Limb (tissue), 2 donors: ENCODE data around the gene HEBP1.
A peak's percentile ranks its signal among the peaks of the same experiment; 100 is the strongest.
"Not testable (repeated sequence)": the region's sequence is repeated elsewhere in the genome, so short reads cannot be mapped to it uniquely, and the experiment has no call there.

Experiments used
- DNase-seq, 2 donors: peaks; one replicate each; pipeline ENCODE4 v3.0.0-alpha.2; 2016; ENCODE audit errors: extremely low spot score in 2 of 2

HEBP1 gene

GRCh38 chr12:12999959-13000615 is at the start of gene HEBP1:
Gene HEBP1, minus strand, starts transcription at chr12:13000265. Its CDS starts 151 bp downstream, at chr12:13000114.
- peak; percentile 93 to 99 for DNase-seq

GRCh38 chr12:13049816-13050215 is 49.8 kb upstream of the HEBP1 start:
- no peak for DNase-seq

GRCh38 chr12:13046964-13047363 is 46.9 kb upstream of the HEBP1 start:
- DNase-seq = no peak

- no peak for DNase-seq
Measured at GRCh38 chr12:13045816-13046215, 45.8 kb upstream of the HEBP1 start.

- DNase-seq = no peak
Measured at GRCh38 chr12:13044906-13045299, 44.8 kb upstream of the HEBP1 start.

- peak; percentile 64 to 89 for DNase-seq
Measured at GRCh38 chr12:13044002-13044905, 44.2 kb upstream of the HEBP1 start, which contains the start of gene FAM234B. Gene FAM234B, plus strand, starts transcription at chr12:13044381. Its CDS starts 23 bp downstream, at chr12:13044404.

- DNase-seq = no peak
Measured at GRCh38 chr12:13042666-13043230, 42.7 kb upstream of the HEBP1 start.

GRCh38 chr12:13041224-13041623 is 41.2 kb upstream of the HEBP1 start:
- no peak for DNase-seq

- no peak for DNase-seq
Measured at GRCh38 chr12:13039328-13039956, 39.4 kb upstream of the HEBP1 start.

GRCh38 chr12:13038491-13039161 is 38.6 kb upstream of the HEBP1 start:
- no peak for DNase-seq

- DNase-seq = no peak
Measured at GRCh38 chr12:13036881-13037280, 36.8 kb upstream of the HEBP1 start.

- not testable (repeated sequence) for DNase-seq
Measured at GRCh38 chr12:13035335-13035734, 35.3 kb upstream of the HEBP1 start.

- no peak for DNase-seq
Measured at GRCh38 chr12:13033476-13033875, 33.4 kb upstream of the HEBP1 start.

- DNase-seq = no peak
Measured at GRCh38 chr12:13032164-13032563, 32.1 kb upstream of the HEBP1 start.

GRCh38 chr12:13030541-13031291 is 30.7 kb upstream of the HEBP1 start:
- DNase-seq = no peak

GRCh38 chr12:13028825-13029570 is 28.9 kb upstream of the HEBP1 start:
- DNase-seq = no peak

GRCh38 chr12:13027508-13027907 is 27.4 kb upstream of the HEBP1 start:
- no peak for DNase-seq

- no peak for DNase-seq
Measured at GRCh38 chr12:13027032-13027431, 27.0 kb upstream of the HEBP1 start.

GRCh38 chr12:13026286-13026685 is 26.2 kb upstream of the HEBP1 start:
- peak in 1 of 2 donors; percentile 38 for DNase-seq

- DNase-seq = no peak
Measured at GRCh38 chr12:13024531-13024916, 24.5 kb upstream of the HEBP1 start.
